HepG2 (cell line): Measurements from ENCODE around the gene YLPM1. TPM values are rescaled to one million over a fixed set of nuclear protein-coding genes. Genes with fewer than 3 reads are reported as not detected.
A peak's percentile ranks its signal among the peaks of the same experiment; 100 is the strongest.

Experiments used
- AHR ChIP-seq: IDR thresholded peaks from 2 replicates; pipeline ENCODE4 v1.6.1; 2018; ENCODE audit warnings: missing genetic modification reagents, missing compliant biosample characterization
- ARNTL ChIP-seq: sonication (generic); formaldehyde crosslinking; IDR thresholded peaks from 2 replicates; pipeline ENCODE4 v1.4.0; 2020; ENCODE audit warnings: mild to moderate bottlenecking, missing genetic modification reagents
- E2F5 ChIP-seq: sonication (generic); formaldehyde crosslinking; conservative IDR thresholded peaks from 2 replicates; pipeline ENCODE4 v1.4.0; 2020; ENCODE audit warnings: missing genetic modification reagents
- GATAD1 ChIP-seq: IDR thresholded peaks from 2 replicates; pipeline ENCODE4 v1.6.1; 2016; ENCODE audit warnings: missing genetic modification reagents, missing compliant biosample characterization
- HNF4G ChIP-seq, 2 experiments: sonication (generic) in 1 of 2; formaldehyde crosslinking in 1 of 2; IDR thresholded peaks; 2 replicates each; pipeline versions ENCODE4 v1.4.0 to v1.6.1; 2011 to 2020; ENCODE audit warnings: borderline replicate concordance in 2 of 2, low read depth in 2 of 2, mild to moderate bottlenecking in 2 of 2, low read length in 1 of 2, missing genetic modification reagents in 1 of 2, moderate library complexity in 1 of 2
- HOXA7 ChIP-seq: sonication (generic); formaldehyde crosslinking; IDR thresholded peaks from 2 replicates; pipeline ENCODE4 v1.8.1; 2022; ENCODE audit warnings: mild to moderate bottlenecking, missing genetic modification reagents, moderate library complexity
- JUNB ChIP-seq: sonication (generic); formaldehyde crosslinking; IDR thresholded peaks from 2 replicates; pipeline ENCODE4 v1.8.0; 2022; ENCODE audit warnings: missing genetic modification reagents, mild to moderate bottlenecking, borderline replicate concordance
- KDM5A ChIP-seq: fragments of 200-600 bp; sonication (generic); IDR thresholded peaks from 2 replicates; pipeline ENCODE4 v1.7.0; 2018; ENCODE audit warnings: antibody characterized with exemption, mild to moderate bottlenecking, low read length, borderline replicate concordance
- MIER3 ChIP-seq: IDR thresholded peaks from 2 replicates; pipeline ENCODE4 v1.6.1; 2016; ENCODE audit warnings: missing compliant biosample characterization, borderline replicate concordance
- NFYB ChIP-seq: sonication (generic); formaldehyde crosslinking; IDR thresholded peaks from 2 replicates; pipeline ENCODE4 v1.4.0; 2020; ENCODE audit warnings: missing genetic modification reagents
- NRL ChIP-seq: sonication (generic); formaldehyde crosslinking; IDR thresholded peaks from 2 replicates; pipeline ENCODE4 v1.5.0; 2020; ENCODE audit warnings: missing genetic modification reagents, mild to moderate bottlenecking, moderate library complexity, borderline replicate concordance
- PAX8 ChIP-seq: sonication (generic); formaldehyde crosslinking; IDR thresholded peaks from 2 replicates; pipeline ENCODE4 v1.8.0; 2022; ENCODE audit warnings: mild to moderate bottlenecking, missing genetic modification reagents, borderline replicate concordance
- POGK ChIP-seq: sonication (generic); formaldehyde crosslinking; conservative IDR thresholded peaks from 2 replicates; pipeline ENCODE4 v1.8.0; 2022; ENCODE audit warnings: mild to moderate bottlenecking, moderate library complexity, missing genetic modification reagents
- SAFB2 ChIP-seq: sonication (generic); formaldehyde crosslinking; IDR thresholded peaks from 2 replicates; pipeline ENCODE4 v1.5.1; 2020; ENCODE audit warnings: missing genetic modification reagents, low read depth, mild to moderate bottlenecking, borderline replicate concordance
- SMAD1 ChIP-seq: sonication (generic); formaldehyde crosslinking; IDR thresholded peaks from 2 replicates; pipeline ENCODE4 v1.4.0; 2020; ENCODE audit warnings: missing genetic modification reagents, low read depth, mild to moderate bottlenecking, borderline replicate concordance
- TOE1 ChIP-seq: sonication (generic); formaldehyde crosslinking; IDR thresholded peaks from 2 replicates; pipeline ENCODE4 v1.4.0; 2020; ENCODE audit warnings: mild to moderate bottlenecking, missing genetic modification reagents
- ZBTB7B ChIP-seq: sonication (generic); formaldehyde crosslinking; IDR thresholded peaks from 2 replicates; pipeline ENCODE4 v1.4.0; 2020; ENCODE audit warnings: missing genetic modification reagents
- ZEB1 ChIP-seq: IDR thresholded peaks from 2 replicates; pipeline ENCODE4 v1.6.1; 2012; ENCODE audit warnings: mild to moderate bottlenecking, low read depth, inconsistent platforms; ENCODE audit not compliant: insufficient replicate concordance
- ZFX ChIP-seq: sonication (generic); formaldehyde crosslinking; IDR thresholded peaks from 2 replicates; pipeline ENCODE4 v1.4.0; 2020; ENCODE audit warnings: mild to moderate bottlenecking, low read depth, missing genetic modification reagents, moderate library complexity
- ZKSCAN5 ChIP-seq: sonication (generic); formaldehyde crosslinking; IDR thresholded peaks from 2 replicates; pipeline ENCODE4 v1.5.1; 2020; ENCODE audit warnings: mild to moderate bottlenecking, missing genetic modification reagents
- ZNF12 ChIP-seq: sonication (generic); formaldehyde crosslinking; IDR thresholded peaks from 2 replicates; pipeline ENCODE4 v1.5.0; 2020; ENCODE audit warnings: missing genetic modification reagents
- ZNF30 ChIP-seq: sonication (generic); formaldehyde crosslinking; IDR thresholded peaks from 2 replicates; pipeline ENCODE4 v1.5.0; 2020; ENCODE audit warnings: mild to moderate bottlenecking, missing genetic modification reagents
- ZNF317 ChIP-seq: sonication (generic); formaldehyde crosslinking; IDR thresholded peaks from 2 replicates; pipeline ENCODE4 v1.5.0; 2020; ENCODE audit warnings: mild to moderate bottlenecking, missing genetic modification reagents
- ZNF562 ChIP-seq: sonication (generic); formaldehyde crosslinking; IDR thresholded peaks from 2 replicates; pipeline ENCODE4 v1.8.0; 2022; ENCODE audit warnings: missing genetic modification reagents, borderline replicate concordance
- polyA plus RNA-seq, 8 experiments: library from polyadenylated mRNA; depleted of rRNA in 3 of 8; stranded (reverse) in 7 of 8; unstranded in 1 of 8; fragments of >200 nt; fragmentation: Illumina TruSeq in 4 of 8; extraction: Trizol in 4 of 8; gene quantifications; 2 replicates each; pipeline versions ENCODE4 v1.2.1 to v1.2.3, GENCODE V29; 2011 to 2016; ENCODE audit warnings: low read depth in 4 of 8, missing spikeins in 1 of 8, mixed read lengths in 1 of 8; ENCODE audit not compliant: insufficient read depth in 1 of 8
- total RNA-seq, 5 experiments: library from RNA; depleted of rRNA; stranded (reverse); fragments of >200 nt; fragmentation: Illumina TruSeq; extraction: Trizol; gene quantifications; 2 replicates each; pipeline ENCODE4 v1.2.3, GENCODE V29; 2016; ENCODE audit warnings: low read depth in 1 of 5
- TF ChIP-seq, protein P1 (sequence below): sonication (generic); formaldehyde crosslinking; IDR thresholded peaks from 2 replicates; pipeline ENCODE4 v1.5.0; 2020; ENCODE audit warnings: mild to moderate bottlenecking, low read depth, missing genetic modification reagents, borderline replicate concordance

The YLPM1 gene
- total and polyA plus RNA-seq, 2 of the 13 experiments (the other 11 are each of a cell fraction or from before 2014, with no cell fraction given) = 6.7 to 21.9 TPM

DNA sequence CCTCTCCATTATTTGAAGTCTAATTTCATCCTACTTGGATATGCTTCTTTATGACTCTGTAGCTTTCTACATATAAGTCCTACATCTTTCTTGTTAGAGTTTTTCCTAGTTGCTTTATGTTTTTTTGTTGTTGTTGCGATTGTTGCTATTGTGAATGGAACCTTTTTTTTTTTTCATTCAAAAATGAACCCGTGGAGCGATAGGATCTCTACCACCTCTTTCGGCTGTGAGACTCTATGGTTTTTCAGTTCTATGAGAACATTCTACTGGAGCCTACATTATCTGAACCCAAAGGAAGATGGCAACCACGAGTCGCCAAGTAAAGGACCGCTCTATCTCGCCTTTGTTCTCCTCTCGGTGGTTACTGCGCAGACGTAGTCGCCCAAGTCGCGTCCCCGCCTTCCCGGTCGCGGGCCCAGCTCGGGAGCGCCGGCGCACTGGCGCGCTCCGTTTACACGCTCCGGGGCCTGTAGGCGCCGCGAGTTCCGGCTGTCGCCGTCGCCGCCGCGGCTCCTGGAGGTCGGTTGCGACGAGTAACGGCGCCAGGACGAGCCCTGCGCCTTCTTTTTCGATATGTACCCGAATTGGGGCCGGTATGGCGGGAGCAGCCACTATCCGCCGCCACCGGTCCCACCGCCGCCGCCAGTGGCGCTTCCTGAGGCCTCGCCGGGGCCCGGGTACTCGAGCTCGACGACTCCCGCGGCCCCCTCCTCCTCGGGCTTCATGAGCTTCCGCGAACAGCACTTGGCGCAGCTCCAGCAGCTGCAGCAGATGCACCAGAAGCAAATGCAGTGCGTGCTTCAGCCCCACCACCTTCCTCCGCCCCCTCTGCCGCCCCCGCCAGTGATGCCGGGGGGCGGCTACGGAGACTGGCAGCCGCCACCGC lies at the start of gene YLPM1 (continued):
- TF ChIP-seq E2F5 (CRISPR knock-in tag) = no peak
- no peak for TF ChIP-seq HOXA7
- TF ChIP-seq ZNF562 = no peak
- TF ChIP-seq NFYB (CRISPR knock-in tag) = no peak
- peak; percentile 81; the same call in 1 of the 2 replicates for TF ChIP-seq SAFB2 (CRISPR knock-in tag)
- TF ChIP-seq TOE1 (CRISPR knock-in tag) = no peak
- TF ChIP-seq ZBTB7B (CRISPR knock-in tag) = no peak
- TF ChIP-seq ARNTL (CRISPR knock-in tag) = no peak
- TF ChIP-seq HNF4G (IDR thresholded peaks at IDR 0.05; ENCODE audit: borderline replicate concordance, low read depth, low read length) = no peak
- TF ChIP-seq HNF4G (CRISPR knock-in tag; IDR thresholded peaks at IDR 0.05; ENCODE audit: borderline replicate concordance, low read depth) = peak; percentile 41; the same call in 1 of the 2 replicates
- TF ChIP-seq AHR (CRISPR knock-in tag) = no peak
- no peak for TF ChIP-seq ZNF12 (CRISPR knock-in tag)
- TF ChIP-seq ZEB1 = no peak
- TF ChIP-seq, protein P1, sequence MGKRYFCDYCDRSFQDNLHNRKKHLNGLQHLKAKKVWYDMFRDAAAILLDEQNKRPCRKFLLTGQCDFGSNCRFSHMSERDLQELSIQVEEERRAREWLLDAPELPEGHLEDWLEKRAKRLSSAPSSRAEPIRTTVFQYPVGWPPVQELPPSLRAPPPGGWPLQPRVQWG = no peak
- no peak for TF ChIP-seq SMAD1 (CRISPR knock-in tag)
- TF ChIP-seq ZNF317 (CRISPR knock-in tag) = no peak
- peak; percentile 43; the same call in 1 of the 2 replicates for TF ChIP-seq POGK (CRISPR knock-in tag)
- no peak for TF ChIP-seq ZKSCAN5
- no peak for TF ChIP-seq JUNB (CRISPR knock-in tag)
- peak; percentile 91 for TF ChIP-seq GATAD1
- peak; percentile 98 for TF ChIP-seq ZFX (CRISPR knock-in tag)
- TF ChIP-seq PAX8 (CRISPR knock-in tag) = no peak
- TF ChIP-seq MIER3 (CRISPR knock-in tag) = no peak
- peak; percentile 43; the same call in 1 of the 2 replicates for TF ChIP-seq KDM5A
- TF ChIP-seq NRL (CRISPR knock-in tag) = peak; percentile 46; the same call in 1 of the 2 replicates
- TF ChIP-seq ZNF30 (CRISPR knock-in tag) = no peak
